Left lung (tissue), 10 donors: ENCODE measurements around the gene TEAD1. TPM values are rescaled to one million over a fixed set of nuclear protein-coding genes. Genes with fewer than 3 reads are reported as not detected.

Source experiments
- ATAC-seq: fragments of 200-7000 bp; cut with Tn5 transposase; one replicate; pipeline ENCODE4 v1.9.1; 2020; ENCODE audit warnings: moderate library complexity
- DNase-seq, 4 donors: peaks; one replicate each; pipeline ENCODE4 v3.0.0-alpha.2; 2013 to 2020
- H3K27ac ChIP-seq, 2 donors: fragments of 200-600 bp; sonication (generic) in 1 of 2; one replicate each; pipeline versions ENCODE4 v1.5.0 to v1.8.0; 2020 to 2021
- H3K27me3 ChIP-seq, 2 donors: fragments of 200-600 bp; sonication (generic) in 1 of 2; one replicate each; pipeline versions ENCODE4 v1.5.0 to v1.8.0; 2020 to 2021
- H3K36me3 ChIP-seq, 2 donors: fragments of 200-600 bp; sonication (generic) in 1 of 2; one replicate each; pipeline versions ENCODE4 v1.5.0 to v1.8.0; 2020 to 2021
- H3K4me1 ChIP-seq, 2 donors: fragments of 200-600 bp; one replicate each; pipeline ENCODE4 v1.8.0; 2021
- H3K4me3 ChIP-seq, 2 donors: fragments of 200-600 bp; sonication (generic) in 1 of 2; one replicate each; pipeline versions ENCODE4 v1.5.0 to v1.8.0; 2020 to 2021; ENCODE audit warnings: mild to moderate bottlenecking in 1 of 2
- H3K9me3 ChIP-seq, 2 donors: fragments of 200-600 bp; sonication (generic) in 1 of 2; one replicate each; pipeline versions ENCODE4 v1.5.0 to v1.8.0; 2020 to 2021
- CTCF ChIP-seq, 2 donors: fragments of 200-600 bp; sonication (generic) in 1 of 2; IDR thresholded peaks; one replicate each; pipeline versions ENCODE4 v1.5.0 to v1.8.0; 2021; ENCODE audit warnings: antibody characterized with exemption in 2 of 2
- intact Hi-C, 2 donors: fragments of 100-400 bp; cut with DNase I; formaldehyde crosslinking; loops; one replicate each; pipeline versions ENCODE4 v1.11.2 to v1.14.2; 2022
- polyA plus RNA-seq, 6 donors: library from polyadenylated mRNA; unstranded; fragments of 120-200 nt; gene quantifications; one replicate each; pipeline ENCODE4 v1.2.1, GENCODE V29; 2013; ENCODE audit not compliant: insufficient read length in 6 of 6
- total RNA-seq, 2 donors: library from RNA; stranded (reverse); fragmentation: NEBNext Ultra II Directional; extraction: Animal tissue kit (Norgen Biotek cat#: 25700); gene quantifications; one replicate each; pipeline ENCODE4 v1.2.1, GENCODE V29; 2021
- donor health status: DM: no; HTN: yes; CAD: no.
- donor health status: DM: no; HTN: no; CAD: no.

Gene TEAD1
- total and polyA plus RNA-seq, 8 donors, result 58.1 to 106 (median 86.9) TPM

GRCh38 chr11:12854297-12854661 lies 180.1 kb downstream of the TEAD1 start:
- H3K4me3 ChIP-seq, result no peak overlapping the region

GRCh38 chr11:12854829-12855228 lies 180.6 kb downstream of the TEAD1 start:
- TF ChIP-seq CTCF (IDR thresholded peaks at IDR 0.05), result no peak
- no peak for ATAC-seq
- DNase-seq, result no peak
- Histone ChIP-seq H3K4me3 (no peak overlapping the region), H3K27ac (no peak overlapping the region), H3K36me3 (no peaks in the 10 kb centered on the region), H3K4me1 (no peaks in the 10 kb centered on the region), H3K9me3 (no peaks in the 10 kb centered on the region), H3K27me3 (no peaks in the 10 kb centered on the region)
- intact Hi-C loops, result no loop called here

More at GRCh38 chr11:12854297-12854661, 180.1 kb downstream of the TEAD1 start:
- intact Hi-C loops, result no loop called here
- no peaks in the 10 kb centered on the region for H3K9me3 ChIP-seq
- no peaks in the 10 kb centered on the region for H3K27me3 ChIP-seq
- no peak for DNase-seq
- no peaks in the 10 kb centered on the region for H3K4me1 ChIP-seq
- ATAC-seq, result peak; percentile 23
- H3K36me3 ChIP-seq, result no peaks in the 10 kb centered on the region
- H3K27ac ChIP-seq, result no peak overlapping the region
- no peak for TF ChIP-seq CTCF (IDR thresholded peaks at IDR 0.05)

- H3K27me3 ChIP-seq, result no peaks in the 10 kb centered on the region
- intact Hi-C loops, result no loop called here
- H3K36me3 ChIP-seq, result no peaks in the 10 kb centered on the region
- no peak for ATAC-seq
- H3K4me1 ChIP-seq, result no peaks in the 10 kb centered on the region
- TF ChIP-seq CTCF (IDR thresholded peaks at IDR 0.05), result no peak
- DNase-seq, result no peak
- no peak overlapping the region for H3K4me3 ChIP-seq
- no peak overlapping the region for H3K27ac ChIP-seq
- no peaks in the 10 kb centered on the region for H3K9me3 ChIP-seq
These were observed 182.1 kb downstream of the TEAD1 start for GRCh38 chr11:12856338-12856737.

GRCh38 chr11:12857572-12857971 lies 183.4 kb downstream of the TEAD1 start:
- intact Hi-C loops, result no loop called here

More at GRCh38 chr11:12857572-12857971, 183.4 kb downstream of the TEAD1 start:
- DNase-seq (no peak), ATAC-seq (no peak)
- H3K27me3 ChIP-seq, result no peaks in the 10 kb centered on the region
- no peak for TF ChIP-seq CTCF (IDR thresholded peaks at IDR 0.05)
- H3K4me3 ChIP-seq, result no peak overlapping the region
- no peak overlapping the region for H3K27ac ChIP-seq
- H3K9me3 ChIP-seq, result no peaks in the 10 kb centered on the region
- H3K36me3 ChIP-seq, result no peaks in the 10 kb centered on the region
- H3K4me1 ChIP-seq, result no peaks in the 10 kb centered on the region
